Kidney (tissue), 14 donors: Measurements from ENCODE around the gene MYL5. TPM values are rescaled to one million over a fixed set of nuclear protein-coding genes. Genes with fewer than 3 reads are reported as not detected.

Source experiments
- DNase-seq, 5 donors: peaks; one replicate each; pipeline ENCODE4 v3.0.0-alpha.2; 2013 to 2020
- FAIRE-seq: peaks from 2 replicates; lab custom pipeline; 2012; peaks lifted over from hg19 to GRCh38; lab: Jason Lieb, UNC
- H3K27ac ChIP-seq, 2 donors: one replicate each; pipeline ENCODE4 v1.7.0; 2013; ENCODE audit warnings: low read depth in 2 of 2, low read length in 2 of 2, inconsistent platforms in 1 of 2
- H3K27me3 ChIP-seq: one replicate; pipeline ENCODE4 v1.7.1; 2013; ENCODE audit warnings: low read length, inconsistent platforms; ENCODE audit not compliant: control insufficient read depth, insufficient read depth
- H3K36me3 ChIP-seq, 3 donors: one replicate each; pipeline versions ENCODE4 v1.7.0 to v1.7.1; 2013; ENCODE audit warnings: low read length in 3 of 3, control low read depth in 1 of 3, inconsistent platforms in 1 of 3; ENCODE audit not compliant: insufficient read depth in 3 of 3, control insufficient read depth in 2 of 3
- H3K4me1 ChIP-seq, 3 donors: one replicate each; pipeline versions ENCODE4 v1.7.0 to v1.7.1; 2013; ENCODE audit warnings: low read length in 3 of 3, inconsistent platforms in 1 of 3, low read depth in 1 of 3; ENCODE audit not compliant: control insufficient read depth in 2 of 3, insufficient read depth in 2 of 3
- H3K4me3 ChIP-seq, 3 donors: one replicate each; pipeline versions ENCODE4 v1.7.0 to v1.8.1; 2013; ENCODE audit warnings: low read length in 3 of 3, control low read depth in 1 of 3, inconsistent platforms in 1 of 3
- H3K9ac ChIP-seq, 3 donors: one replicate each; pipeline versions ENCODE4 v1.7.0 to v1.7.1; 2013; ENCODE audit warnings: low read length in 3 of 3, control low read depth in 1 of 3, inconsistent platforms in 1 of 3
- H3K9me3 ChIP-seq, 3 donors: one replicate each; pipeline versions ENCODE4 v1.7.0 to v1.7.1; 2013; ENCODE audit warnings: low read length in 3 of 3, control low read depth in 1 of 3, inconsistent platforms in 1 of 3; ENCODE audit not compliant: control insufficient read depth in 2 of 3, insufficient read depth in 1 of 3
- intact Hi-C: fragments of 100-400 bp; cut with DNase I; formaldehyde crosslinking; loops from one replicate; pipeline ENCODE4 v1.11.1; 2022
- polyA plus RNA-seq: library from polyadenylated mRNA; stranded (reverse); fragments of 350-450 nt; fragmentation: Illumina TruSeq; extraction: RNeasy Lipid Tissue Mini Kit (QIAGEN cat#74804); gene quantifications from one replicate; pipeline ENCODE4 v1.2.3, GENCODE V29; 2014; ENCODE audit warnings: low read depth, low replicate concordance; ENCODE audit not compliant: insufficient read depth
- total RNA-seq: library from RNA; stranded (reverse); fragmentation: NEBNext Ultra II Directional; extraction: Animal tissue kit (Norgen Biotek cat#: 25700); gene quantifications from one replicate; pipeline ENCODE4 v1.2.1, GENCODE V29; 2021
- TF ChIP-seq, protein P1 (sequence below): IDR thresholded peaks from 3 replicates; pipeline ENCODE4 v1.5.1; 2012; ENCODE audit warnings: mild to moderate bottlenecking, moderate library complexity, borderline replicate concordance; ENCODE audit not compliant: insufficient read depth; ENCODE audit errors: extremely low read depth
- donor health status: control.
- donor health status: control.
- donor health status: control.
- donor health status: control.
- donor health status: control.
- donor health status: DM: yes; HTN: yes; CAD: no.
- donor health status: Normal renal cell carcinoma (clear cell type).

Gene MYL5
- total and polyA plus RNA-seq, 2 donors from 2014 or later, result 17.9 to 29.6 TPM

DNA sequence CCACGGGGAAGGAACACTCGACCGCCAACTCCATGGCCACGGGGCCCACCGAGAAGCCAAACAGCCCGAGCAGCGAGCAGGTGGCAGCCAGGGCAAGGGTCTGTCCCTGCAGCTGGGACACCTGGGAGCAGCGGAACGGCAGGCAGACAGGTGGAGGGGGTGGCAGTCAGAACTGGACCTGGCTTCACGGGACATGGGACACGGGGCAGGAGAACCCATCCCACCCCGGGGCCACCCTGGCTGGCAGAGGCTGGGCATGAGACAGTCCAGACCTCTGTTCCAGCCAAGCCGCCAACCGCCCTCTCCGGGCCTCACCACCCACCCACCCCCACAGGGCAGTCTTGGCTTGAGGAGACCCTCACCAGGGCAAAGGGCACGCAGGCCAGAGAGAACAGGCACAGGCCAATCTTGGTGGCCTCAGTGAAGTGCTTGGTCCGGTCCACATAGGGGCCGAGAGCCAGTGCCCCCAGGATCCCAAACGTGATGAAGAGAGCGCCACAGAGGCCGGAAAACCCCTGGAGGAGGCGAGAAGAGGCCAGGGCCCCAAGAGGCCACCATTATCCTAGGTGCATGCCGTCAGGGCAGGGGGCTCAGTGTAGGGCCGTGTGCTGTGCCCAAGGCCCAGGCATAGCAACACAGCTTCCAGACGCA is 9.0 kb downstream of the MYL5 start:
- intact Hi-C loops, result no loop called here
- FAIRE-seq, result no peak
- no peak overlapping the region for H3K9ac ChIP-seq
- peak in 1 of 5 donors; percentile 82 for DNase-seq
- H3K27me3 ChIP-seq, result no peaks in the 10 kb centered on the region
- H3K9me3 ChIP-seq, result no peaks in the 10 kb centered on the region
- TF ChIP-seq, protein P1, sequence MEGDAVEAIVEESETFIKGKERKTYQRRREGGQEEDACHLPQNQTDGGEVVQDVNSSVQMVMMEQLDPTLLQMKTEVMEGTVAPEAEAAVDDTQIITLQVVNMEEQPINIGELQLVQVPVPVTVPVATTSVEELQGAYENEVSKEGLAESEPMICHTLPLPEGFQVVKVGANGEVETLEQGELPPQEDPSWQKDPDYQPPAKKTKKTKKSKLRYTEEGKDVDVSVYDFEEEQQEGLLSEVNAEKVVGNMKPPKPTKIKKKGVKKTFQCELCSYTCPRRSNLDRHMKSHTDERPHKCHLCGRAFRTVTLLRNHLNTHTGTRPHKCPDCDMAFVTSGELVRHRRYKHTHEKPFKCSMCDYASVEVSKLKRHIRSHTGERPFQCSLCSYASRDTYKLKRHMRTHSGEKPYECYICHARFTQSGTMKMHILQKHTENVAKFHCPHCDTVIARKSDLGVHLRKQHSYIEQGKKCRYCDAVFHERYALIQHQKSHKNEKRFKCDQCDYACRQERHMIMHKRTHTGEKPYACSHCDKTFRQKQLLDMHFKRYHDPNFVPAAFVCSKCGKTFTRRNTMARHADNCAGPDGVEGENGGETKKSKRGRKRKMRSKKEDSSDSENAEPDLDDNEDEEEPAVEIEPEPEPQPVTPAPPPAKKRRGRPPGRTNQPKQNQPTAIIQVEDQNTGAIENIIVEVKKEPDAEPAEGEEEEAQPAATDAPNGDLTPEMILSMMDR, result no peak
- peaks cover 0 to 22% (median 0%) of the 10 kb centered on the region in 3 donors for H3K4me1 ChIP-seq
- no peak overlapping the region for H3K4me3 ChIP-seq
- H3K36me3 ChIP-seq, result no peaks in the 10 kb centered on the region
- no peak overlapping the region for H3K27ac ChIP-seq

DNA sequence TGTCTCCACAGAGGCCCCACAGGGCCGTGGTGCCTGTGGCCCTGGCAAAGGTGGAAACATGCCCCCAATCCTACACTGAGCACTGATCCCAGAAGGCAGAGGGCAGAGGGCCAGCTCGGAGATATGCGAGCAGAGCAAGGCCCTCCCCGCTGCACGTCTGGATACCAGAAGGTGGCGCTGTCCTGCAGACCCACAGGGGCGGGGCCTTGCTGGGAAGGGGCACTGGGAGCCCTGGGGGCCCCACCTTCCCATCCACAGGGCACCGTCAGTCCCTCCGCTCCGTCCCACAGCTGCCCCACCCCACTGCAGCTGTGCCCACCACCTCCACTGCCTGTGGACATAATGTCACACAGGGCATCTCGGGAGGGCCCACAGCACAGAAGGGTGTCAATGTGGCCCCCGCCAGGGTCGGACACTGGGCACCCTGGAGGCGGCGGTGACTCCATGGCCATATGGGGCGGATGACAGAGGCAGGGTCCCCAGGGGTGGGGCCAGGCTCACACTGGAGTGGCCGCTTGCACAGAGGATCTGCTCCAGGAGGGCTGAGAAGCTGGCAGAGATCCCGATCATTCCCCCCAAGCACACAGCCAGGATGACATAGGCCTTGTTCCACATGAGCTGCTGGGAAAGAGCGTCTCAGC is 9.8 kb downstream of the MYL5 start:
- peak; percentile 65 to 84 (median 77) for DNase-seq
- no peak overlapping the region for H3K27ac ChIP-seq
- H3K9me3 ChIP-seq, result no peaks in the 10 kb centered on the region
- no peaks in the 10 kb centered on the region for H3K36me3 ChIP-seq
- no peaks in the 10 kb centered on the region for H3K27me3 ChIP-seq
- intact Hi-C loops, result no loop called here
- H3K4me1 ChIP-seq, result peaks cover 0 to 25% (median 0%) of the 10 kb centered on the region in 3 donors
- TF ChIP-seq, protein P1, result peak; percentile 52
- FAIRE-seq, result no peak
- H3K9ac ChIP-seq, result no peak overlapping the region
- H3K4me3 ChIP-seq, result no peak overlapping the region

DNA sequence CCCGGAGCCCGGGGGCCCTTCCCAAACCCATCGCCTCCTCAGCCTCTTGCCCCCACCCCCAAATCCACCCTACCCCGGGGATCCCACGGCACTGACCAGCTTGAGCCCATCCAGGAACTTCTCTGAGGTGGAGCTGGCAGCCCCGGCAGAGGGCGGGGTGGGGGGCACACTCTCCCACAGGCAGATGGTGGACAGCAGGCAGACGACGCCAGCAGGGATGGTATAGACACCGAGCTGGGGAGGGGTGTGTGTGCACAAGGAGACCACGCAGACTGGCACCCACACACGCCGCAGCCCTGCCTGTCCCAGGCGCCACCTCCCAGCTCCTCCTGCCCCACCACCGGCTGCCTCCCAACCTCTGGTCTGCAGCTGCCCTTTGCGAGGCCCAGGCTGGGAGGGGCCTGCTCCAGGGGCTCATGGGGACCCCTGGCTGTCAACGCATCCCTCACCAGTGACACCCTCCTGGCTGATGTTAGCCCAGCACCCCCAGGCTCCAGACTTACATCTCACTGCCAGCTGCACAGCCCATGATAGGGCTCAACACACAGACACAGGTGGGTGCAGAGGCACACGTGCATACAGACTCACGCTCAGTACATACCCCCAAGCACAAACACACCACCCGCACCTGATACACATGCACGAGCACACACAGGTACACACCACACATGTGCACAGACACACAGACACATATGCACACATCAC is 10.4 kb downstream of the MYL5 start:
- no peaks in the 10 kb centered on the region for H3K27me3 ChIP-seq
- TF ChIP-seq, protein P1, result no peak

More for the DNA sequence above, 10.4 kb downstream of the MYL5 start:
- peaks cover 0 to 30% (median 4%) of the 10 kb centered on the region in 3 donors for H3K4me1 ChIP-seq
- no peak overlapping the region for H3K9ac ChIP-seq
- intact Hi-C loops, result no loop called here
- H3K36me3 ChIP-seq, result no peaks in the 10 kb centered on the region
- H3K9me3 ChIP-seq, result no peaks in the 10 kb centered on the region
- no peak overlapping the region for H3K4me3 ChIP-seq
- H3K27ac ChIP-seq, result no peak overlapping the region
- DNase-seq (peak in 1 of 5 donors; percentile 76), FAIRE-seq (no peak)
